ENCODE measurements around the gene ME2.

DNA sequence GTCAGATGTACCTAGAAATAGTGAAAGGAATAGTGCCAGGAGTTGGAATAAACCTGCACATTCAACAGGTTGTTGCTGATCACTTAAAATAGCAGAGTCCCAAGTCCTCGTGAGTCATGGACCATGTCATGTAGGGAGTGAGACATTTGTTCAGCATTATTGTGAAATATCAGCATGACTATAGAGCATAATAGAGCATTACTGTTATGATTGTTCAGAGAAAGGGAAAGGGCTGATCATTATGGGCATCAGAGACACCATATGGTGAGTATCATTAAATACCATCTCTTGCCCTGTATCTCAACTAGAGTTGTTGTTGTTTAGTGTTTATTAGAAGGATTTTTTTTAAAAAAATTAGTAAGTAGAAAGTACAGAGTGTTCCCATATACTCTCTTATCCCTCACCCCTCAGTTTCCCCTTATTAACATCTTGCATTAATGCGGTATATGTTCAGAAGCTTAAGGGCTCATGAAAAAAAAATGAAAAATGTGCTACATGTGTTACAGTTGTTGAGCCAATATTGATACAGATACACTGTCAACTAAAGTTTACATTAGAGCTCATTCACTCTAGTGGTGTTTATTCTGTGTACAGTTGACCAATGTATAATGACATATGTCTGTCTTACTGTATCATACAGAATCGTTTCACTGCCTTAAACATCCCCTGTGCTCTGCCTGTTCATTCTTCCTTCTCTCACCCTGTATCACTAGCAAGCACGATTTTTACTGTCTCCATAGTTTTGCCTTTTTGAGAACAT, 94.6 kb downstream of the ME2 start:
- no peak for TF ChIP-seq CTCF (conservative IDR thresholded peaks at IDR 0.05)
- no peak for TF ChIP-seq ZFX (IDR thresholded peaks at IDR 0.05)
